ENCODE measurements around the gene SH3PXD2A. TPM values are rescaled to one million over a fixed set of nuclear protein-coding genes. Genes with fewer than 3 reads are reported as not detected.
"Not testable (repeated sequence)": the region's sequence is repeated elsewhere in the genome, so short reads cannot be mapped to it uniquely, and the experiment has no call there.

SH3PXD2A gene
- total and polyA plus RNA-seq, 3 experiments from 2014 or later: 0.48 to 8.0 (median 7.7) TPM

GRCh38 chr10:103816431-103816830, 38.9 kb downstream of the SH3PXD2A start:
- Histone ChIP-seq H3K27me3 (ENCODE audit: insufficient read depth, low read length, poor library complexity, severe bottlenecking) (no peaks in the 10 kb centered on the region), H3K9me3 (ENCODE audit: low read length) (no peaks in the 10 kb centered on the region), H3K4me1 (ENCODE audit: insufficient read depth, low read length) (no peaks in the 10 kb centered on the region), H3K36me3 (ENCODE audit: insufficient read depth, low read length) (no peaks in the 10 kb centered on the region), H3K27ac (ENCODE audit: low read depth, low read length) (no peak overlapping the region), H3K4me3 (ENCODE audit: low read length) (no peak overlapping the region)
- H3K4me3 Mint-ChIP-seq: no peak overlapping the region
- H3K36me3 Mint-ChIP-seq: no peaks in the 10 kb centered on the region
- no peak for DNase-seq
- peaks cover 19 to 26% of the 10 kb centered on the region in 2 donors for H3K27me3 Mint-ChIP-seq
- POLR2A ChIA-PET: no interaction called here
- no peaks in the 10 kb centered on the region for H3K9me3 Mint-ChIP-seq
- no peak overlapping the region for H3K27ac Mint-ChIP-seq
- CTCF ChIA-PET: no interaction called here
- H3K4me1 Mint-ChIP-seq: no peaks in the 10 kb centered on the region

GRCh38 chr10:103814626-103815370, 40.6 kb downstream of the SH3PXD2A start:
- H3K4me3 ChIP-seq (ENCODE audit: low read length): no peak overlapping the region
- no peaks in the 10 kb centered on the region for H3K36me3 Mint-ChIP-seq
- ChIA-PET CTCF (interaction anchor here (1.0 kb wide), 1 partner anchor 66 kb away, joined by 3 read pairs; no protein-coding TSS in a partner anchor), POLR2A (no interaction called here)
- H3K27ac Mint-ChIP-seq: no peak overlapping the region
- no peaks in the 10 kb centered on the region for H3K9me3 Mint-ChIP-seq
- H3K4me1 ChIP-seq (ENCODE audit: insufficient read depth, low read length): no peaks in the 10 kb centered on the region
- no peaks in the 10 kb centered on the region for H3K4me1 Mint-ChIP-seq
- no peaks in the 10 kb centered on the region for H3K36me3 ChIP-seq (ENCODE audit: insufficient read depth, low read length)
- H3K9me3 ChIP-seq (ENCODE audit: low read length): no peaks in the 10 kb centered on the region
- no peak overlapping the region for H3K27ac ChIP-seq (ENCODE audit: low read depth, low read length)
- no peak overlapping the region for H3K4me3 Mint-ChIP-seq
- DNase-seq: no peak
- no peaks in the 10 kb centered on the region for H3K27me3 ChIP-seq (ENCODE audit: insufficient read depth, low read length, poor library complexity, severe bottlenecking)
- H3K27me3 Mint-ChIP-seq: peaks cover 14 to 20% of the 10 kb centered on the region in 2 donors

- Mint-ChIP-seq H3K27me3 (peaks cover 10 to 13% of the 10 kb centered on the region in 2 donors), H3K4me1 (no peaks in the 10 kb centered on the region), H3K9me3 (no peaks in the 10 kb centered on the region), H3K4me3 (no peak overlapping the region), H3K27ac (no peak overlapping the region), H3K36me3 (no peaks in the 10 kb centered on the region)
- H3K27ac ChIP-seq (ENCODE audit: low read depth, low read length): no peak overlapping the region
- POLR2A ChIA-PET: interaction anchor here (0.6 kb wide), 1 partner anchor 1489 kb away, joined by 3 read pairs; no protein-coding TSS in a partner anchor
- no peaks in the 10 kb centered on the region for H3K27me3 ChIP-seq (ENCODE audit: insufficient read depth, low read length, poor library complexity, severe bottlenecking)
- DNase-seq: no peak
- no peaks in the 10 kb centered on the region for H3K36me3 ChIP-seq (ENCODE audit: insufficient read depth, low read length)
- H3K9me3 ChIP-seq (ENCODE audit: low read length): no peaks in the 10 kb centered on the region
- no peaks in the 10 kb centered on the region for H3K4me1 ChIP-seq (ENCODE audit: insufficient read depth, low read length)
- CTCF ChIA-PET: interaction anchor here (1.0 kb wide), 1 partner anchor 65 kb away, joined by 3 read pairs; no protein-coding TSS in a partner anchor
- H3K4me3 ChIP-seq (ENCODE audit: low read length): no peak overlapping the region
These were observed 41.3 kb downstream of the SH3PXD2A start for GRCh38 chr10:103814105-103814504.

- H3K36me3 Mint-ChIP-seq; H3K4me3 ChIP-seq (ENCODE audit: low read length); H3K27ac ChIP-seq (ENCODE audit: low read depth, low read length); H3K27ac Mint-ChIP-seq; H3K4me1 ChIP-seq (ENCODE audit: insufficient read depth, low read length); H3K27me3 Mint-ChIP-seq; H3K4me1 Mint-ChIP-seq; CTCF ChIA-PET; H3K36me3 ChIP-seq (ENCODE audit: insufficient read depth, low read length); H3K27me3 ChIP-seq (ENCODE audit: insufficient read depth, low read length, poor library complexity, severe bottlenecking); POLR2A ChIA-PET; H3K4me3 Mint-ChIP-seq; DNase-seq; H3K9me3 ChIP-seq (ENCODE audit: low read length); H3K9me3 Mint-ChIP-seq: not testable (repeated sequence)
These were observed 42.1 kb downstream of the SH3PXD2A start for GRCh38 chr10:103813312-103813711.

GRCh38 chr10:103812432-103812831, 42.9 kb downstream of the SH3PXD2A start:
- H3K27me3 ChIP-seq (ENCODE audit: insufficient read depth, low read length, poor library complexity, severe bottlenecking): no peaks in the 10 kb centered on the region
- Mint-ChIP-seq H3K27me3 (peaks cover 0 to 7% of the 10 kb centered on the region in 2 donors), H3K9me3 (no peaks in the 10 kb centered on the region), H3K36me3 (no peaks in the 10 kb centered on the region), H3K4me3 (no peak overlapping the region), H3K27ac (no peak overlapping the region), H3K4me1 (no peaks in the 10 kb centered on the region)
- DNase-seq: no peak
- ChIA-PET POLR2A (no interaction called here), CTCF (interaction anchor here (0.7 kb wide), 1 partner anchor 119 kb away, joined by 3 read pairs; no protein-coding TSS in a partner anchor)
- no peaks in the 10 kb centered on the region for H3K36me3 ChIP-seq (ENCODE audit: insufficient read depth, low read length)
- H3K4me3 ChIP-seq (ENCODE audit: low read length): no peak overlapping the region
- no peaks in the 10 kb centered on the region for H3K4me1 ChIP-seq (ENCODE audit: insufficient read depth, low read length)
- no peak overlapping the region for H3K27ac ChIP-seq (ENCODE audit: low read depth, low read length)
- H3K9me3 ChIP-seq (ENCODE audit: low read length): no peaks in the 10 kb centered on the region

- no peak for DNase-seq
- H3K27me3 ChIP-seq (ENCODE audit: insufficient read depth, low read length, poor library complexity, severe bottlenecking): no peaks in the 10 kb centered on the region
- no peaks in the 10 kb centered on the region for H3K4me1 ChIP-seq (ENCODE audit: insufficient read depth, low read length)
- ChIA-PET CTCF (interaction anchor here (0.7 kb wide), 1 partner anchor 118 kb away, joined by 3 read pairs; no protein-coding TSS in a partner anchor), POLR2A (no interaction called here)
- H3K36me3 ChIP-seq (ENCODE audit: insufficient read depth, low read length): no peaks in the 10 kb centered on the region
- H3K9me3 ChIP-seq (ENCODE audit: low read length): no peaks in the 10 kb centered on the region
- no peaks in the 10 kb centered on the region for H3K36me3 Mint-ChIP-seq
- H3K27ac Mint-ChIP-seq: peak overlapping the region in 1 of 8 donors; percentile 22
- H3K27ac ChIP-seq (ENCODE audit: low read depth, low read length): no peak overlapping the region
- no peaks in the 10 kb centered on the region for H3K9me3 Mint-ChIP-seq
- H3K4me1 Mint-ChIP-seq: no peaks in the 10 kb centered on the region
- no peak overlapping the region for H3K4me3 ChIP-seq (ENCODE audit: low read length)
- H3K27me3 Mint-ChIP-seq: peaks cover 0 to 3% of the 10 kb centered on the region in 2 donors
- no peak overlapping the region for H3K4me3 Mint-ChIP-seq
These were observed 43.4 kb downstream of the SH3PXD2A start for GRCh38 chr10:103812004-103812403.

- DNase-seq: no peak
- H3K36me3 ChIP-seq (ENCODE audit: insufficient read depth, low read length): no peaks in the 10 kb centered on the region
- Mint-ChIP-seq H3K36me3 (no peaks in the 10 kb centered on the region), H3K4me1 (no peaks in the 10 kb centered on the region), H3K27ac (no peak overlapping the region), H3K27me3 (peaks cover 0 to 1% of the 10 kb centered on the region in 2 donors), H3K4me3 (no peak overlapping the region), H3K9me3 (no peaks in the 10 kb centered on the region)
- POLR2A ChIA-PET: no interaction called here
- no peaks in the 10 kb centered on the region for H3K4me1 ChIP-seq (ENCODE audit: insufficient read depth, low read length)
- no peaks in the 10 kb centered on the region for H3K9me3 ChIP-seq (ENCODE audit: low read length)
- H3K4me3 ChIP-seq (ENCODE audit: low read length): no peak overlapping the region
- CTCF ChIA-PET: no interaction called here
- H3K27me3 ChIP-seq (ENCODE audit: insufficient read depth, low read length, poor library complexity, severe bottlenecking): no peaks in the 10 kb centered on the region
- no peak overlapping the region for H3K27ac ChIP-seq (ENCODE audit: low read depth, low read length)
These were observed 43.9 kb downstream of the SH3PXD2A start for GRCh38 chr10:103811463-103811862.

- Histone ChIP-seq H3K36me3 (ENCODE audit: insufficient read depth, low read length) (no peaks in the 10 kb centered on the region), H3K9me3 (ENCODE audit: low read length) (no peaks in the 10 kb centered on the region), H3K27me3 (ENCODE audit: insufficient read depth, low read length, poor library complexity, severe bottlenecking) (no peaks in the 10 kb centered on the region), H3K27ac (ENCODE audit: low read depth, low read length) (no peak overlapping the region), H3K4me1 (ENCODE audit: insufficient read depth, low read length) (peaks cover 2% of the 10 kb centered on the region), H3K4me3 (ENCODE audit: low read length) (no peak overlapping the region)
- Mint-ChIP-seq H3K9me3 (no peaks in the 10 kb centered on the region), H3K4me1 (peaks cover 3 to 8% (median 4%) of the 10 kb centered on the region in 3 donors), H3K36me3 (no peaks in the 10 kb centered on the region), H3K4me3 (no peak overlapping the region), H3K27ac (no peak overlapping the region), H3K27me3 (peaks cover 0 to 1% of the 10 kb centered on the region in 2 donors)
- ChIA-PET CTCF (interaction anchor here (1.3 kb wide), 1 partner anchor 42 kb away, joined by 4 read pairs; no protein-coding TSS in a partner anchor), POLR2A (no interaction called here)
- DNase-seq: no peak
These were observed 46.6 kb downstream of the SH3PXD2A start for GRCh38 chr10:103808780-103809179.

Data from CD8-positive, alpha-beta memory T cell (primary cell).